K562 (cell line): Measurements from ENCODE around the gene PRKRIP1. TPM values are rescaled to one million over a fixed set of nuclear protein-coding genes. Genes with fewer than 3 reads are reported as not detected.
A peak's percentile ranks its signal among the peaks of the same experiment; 100 is the strongest.

Experiments used
- CBX3 ChIP-seq, 2 experiments: IDR thresholded peaks; 1 replicate in 1 of 2; 2 replicates in 1 of 2; pipeline ENCODE4 v1.6.1; 2012; ENCODE audit warnings: inconsistent platforms in 2 of 2, low read length in 2 of 2, borderline replicate concordance in 1 of 2, control low read depth in 1 of 2
- CHD7 ChIP-seq: fragments of 200-600 bp; sonication (generic); IDR thresholded peaks from one replicate; pipeline ENCODE4 v1.6.1; 2012; ENCODE audit warnings: mild to moderate bottlenecking, low read depth, low read length, inconsistent platforms
- CUX1 ChIP-seq: fragments of 200-800 bp; sonication (Bioruptor generic); IDR thresholded peaks from 2 replicates; pipeline ENCODE4 v1.6.1; 2016; ENCODE audit warnings: missing genetic modification characterization, missing compliant biosample characterization
- DNMT1 ChIP-seq: fragments of 450-650 bp; IDR thresholded peaks from 2 replicates; pipeline ENCODE4 v1.6.1; 2016; ENCODE audit warnings: antibody characterized with exemption, mild to moderate bottlenecking
- GABPB1 ChIP-seq: sonication (generic); formaldehyde crosslinking; IDR thresholded peaks from 2 replicates; pipeline ENCODE4 v1.8.0; 2022; ENCODE audit warnings: mild to moderate bottlenecking, missing genetic modification reagents
- HNRNPL ChIP-seq: fragments of 200-400 bp; formaldehyde crosslinking; IDR thresholded peaks from 2 replicates; pipeline ENCODE4 v1.6.1; 2017; ENCODE audit warnings: low read depth, mild to moderate bottlenecking, low read length
- KLF16 ChIP-seq: IDR thresholded peaks from 2 replicates; pipeline ENCODE4 v1.6.1; 2016; ENCODE audit warnings: antibody characterized with exemption
- NFYB ChIP-seq: IDR thresholded peaks from 2 replicates; pipeline ENCODE4 v1.6.1; 2011; ENCODE audit warnings: mild to moderate bottlenecking, moderate library complexity; ENCODE audit not compliant: insufficient read length; ENCODE audit errors: extremely low read depth
- PHF21A ChIP-seq: fragments of 450-650 bp; IDR thresholded peaks from 2 replicates; pipeline ENCODE4 v1.6.1; 2017; ENCODE audit warnings: low read depth, borderline replicate concordance
- TAF1 ChIP-seq: IDR thresholded peaks from 2 replicates; pipeline ENCODE4 v1.6.1; 2011; ENCODE audit warnings: mild to moderate bottlenecking, low read length, moderate library complexity; ENCODE audit not compliant: insufficient read depth, control insufficient read depth, severe bottlenecking; ENCODE audit errors: extremely low read depth
- polyA plus RNA-seq, 8 experiments: library from polyadenylated mRNA; depleted of rRNA in 4 of 8; stranded (reverse) in 5 of 8; unstranded in 3 of 8; fragments of >200 nt; fragmentation: Nextera tagmentation in 2 of 8; fragmentation: Illumina TruSeq in 1 of 8; extraction: Ambion mirVana in 2 of 8; extraction: Trizol in 1 of 8; gene quantifications; 2 replicates each; pipeline versions ENCODE4 v1.2.1 to v1.2.3, GENCODE V29; 2011 to 2014; ENCODE audit warnings: inconsistent platforms in 1 of 8, missing spikeins in 1 of 8
- total RNA-seq, 7 experiments: library from RNA; depleted of rRNA in 6 of 7; stranded (reverse); fragments of >200 nt in 6 of 7; fragmentation: Illumina TruSeq in 2 of 7; extraction: Trizol in 2 of 7; gene quantifications; 2 replicates each; pipeline versions ENCODE4 v1.2.1 to v1.2.3, GENCODE V29; 2011 to 2021; ENCODE audit warnings: low replicate concordance in 1 of 7

PRKRIP1 gene
- total and polyA plus RNA-seq, 9 of the 15 experiments (the other 6 are each of a cell fraction or from before 2014, with no cell fraction given) = 14.9 to 52.1 (median 19.8) TPM

- TF ChIP-seq CHD7 = no peak
- no peak for TF ChIP-seq DNMT1
- no peak for TF ChIP-seq KLF16
- TF ChIP-seq NFYB = no peak
- TF ChIP-seq HNRNPL = no peak
- no peak for TF ChIP-seq TAF1
- no peak for TF ChIP-seq PHF21A
- TF ChIP-seq GABPB1 (CRISPR knock-in tag) = 0 out of 2 replicates have a peak, but pooled peaks have one; percentile 7
- no peak for TF ChIP-seq CBX3 (IDR thresholded peaks at IDR 0.05; ENCODE audit: borderline replicate concordance in 1 of 2, low read length in 2 of 2)
- TF ChIP-seq CUX1 (CRISPR knock-in tag) = no peak
Observed at GRCh38 chr7:102434039-102434486, 37.9 kb downstream of the PRKRIP1 start (continued).
